NCI-H187 (cell line): ENCODE measurements around the gene GH1.
"Not testable (repeated sequence)": the region's sequence is repeated elsewhere in the genome, so short reads cannot be mapped to it uniquely, and the experiment has no call there.

Source experiments
- DNase-seq, 2 experiments: peaks; one replicate each; lab custom pipeline; 2025; lab: John Stamatoyannopoulos, UW

Gene GH1

DNA sequence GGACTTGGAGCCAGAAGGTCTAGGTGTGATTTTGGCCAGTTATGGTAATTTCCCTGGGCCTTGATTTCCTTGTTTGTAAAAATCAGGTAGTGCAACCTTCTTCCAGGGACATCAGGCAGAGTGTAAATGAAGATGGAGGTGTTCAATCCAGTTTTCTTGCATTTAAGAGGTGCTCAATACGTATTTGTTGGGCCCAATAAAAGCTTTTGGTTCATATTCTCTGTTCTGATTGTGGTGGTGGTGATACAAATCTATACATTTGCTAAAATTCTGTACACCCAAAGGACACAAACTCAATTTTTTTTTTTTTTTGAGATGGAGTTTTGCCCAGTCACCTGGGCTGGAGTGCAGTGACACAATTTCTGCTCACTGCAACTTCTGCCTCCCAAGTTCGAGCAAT is 7.5 kb upstream of the GH1 start:
- no peak for DNase-seq

DNA sequence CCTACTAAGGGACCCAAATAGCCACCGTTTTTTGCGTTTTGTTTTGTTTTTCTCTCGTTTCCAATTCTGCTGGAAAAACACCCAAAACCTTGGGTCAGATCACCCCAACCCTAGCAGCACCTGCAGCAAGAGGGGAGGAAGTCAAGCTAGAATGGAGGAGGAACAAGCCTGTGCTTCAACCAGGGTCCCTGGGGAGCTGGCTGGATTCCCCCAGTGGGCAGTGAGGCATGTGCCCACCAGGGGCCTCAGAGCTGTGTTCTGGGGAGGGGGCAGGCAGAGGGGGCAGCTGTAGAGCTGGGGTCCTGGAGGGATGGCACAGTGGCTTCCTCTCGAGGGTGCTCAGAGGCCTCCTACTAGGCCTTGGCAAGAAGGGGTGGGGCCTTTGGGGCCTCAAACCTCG is 7.0 kb upstream of the GH1 start:
- no peak for DNase-seq

DNA sequence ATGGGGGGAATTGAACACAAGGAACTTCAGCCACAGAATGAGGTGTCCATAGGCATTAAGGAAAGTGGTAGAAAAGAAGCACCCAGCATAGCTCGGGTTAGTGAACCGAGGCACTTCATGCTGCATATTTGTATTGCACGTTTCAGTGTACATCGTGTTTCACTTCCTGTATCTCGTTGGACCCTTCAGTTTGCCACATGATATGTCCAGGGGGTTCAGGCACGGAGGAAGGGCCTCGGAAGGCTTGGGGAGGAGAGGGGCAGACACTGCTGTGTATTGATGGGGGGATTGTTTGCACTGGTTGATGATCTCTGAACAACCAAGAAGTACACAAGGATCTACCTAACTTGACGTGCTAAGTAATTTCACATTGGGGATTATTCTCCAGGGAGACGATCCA is 3.8 kb upstream of the GH1 start:
- not testable (repeated sequence) for DNase-seq

DNA sequence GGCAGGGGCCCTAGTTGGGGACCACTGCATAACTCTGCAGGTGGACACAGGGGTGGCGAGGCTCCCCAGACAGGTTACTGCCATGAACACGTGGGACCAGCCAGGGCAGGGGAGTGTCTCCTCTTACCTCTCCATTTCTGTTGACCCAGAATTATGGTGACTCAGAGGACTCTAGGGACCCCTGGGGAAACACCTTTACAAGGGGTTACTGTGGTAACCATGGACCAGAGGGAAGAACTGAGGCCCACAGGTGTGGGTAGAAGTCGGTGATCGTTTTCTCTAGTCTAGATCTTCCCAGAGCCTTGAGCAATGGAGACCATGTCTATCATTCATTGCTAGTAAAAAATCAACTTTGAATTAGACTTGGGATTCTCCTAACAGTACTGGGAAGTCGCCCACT is 2.1 kb upstream of the GH1 start:
- DNase-seq: not testable (repeated sequence)

DNA sequence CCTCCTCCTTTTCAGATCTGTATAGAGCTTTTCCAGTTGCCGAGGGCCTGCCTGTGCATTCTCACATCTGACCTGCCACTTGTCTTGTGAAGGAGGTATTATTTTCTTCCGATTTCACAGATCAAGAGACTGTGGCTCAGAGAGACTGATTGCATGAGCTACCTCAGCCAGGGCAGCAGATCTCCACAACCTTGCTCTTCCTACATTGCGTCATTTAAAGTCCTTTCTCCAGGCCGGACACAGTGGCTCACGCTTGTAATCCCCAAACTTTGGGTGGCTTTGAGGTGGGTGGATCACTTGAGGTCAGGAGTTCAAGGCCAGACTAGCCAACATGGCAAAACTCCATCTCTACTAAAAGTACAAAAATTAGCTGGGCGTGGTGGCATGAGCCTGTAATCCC is 1.4 kb upstream of the GH1 start:
- DNase-seq: not testable (repeated sequence)

DNA sequence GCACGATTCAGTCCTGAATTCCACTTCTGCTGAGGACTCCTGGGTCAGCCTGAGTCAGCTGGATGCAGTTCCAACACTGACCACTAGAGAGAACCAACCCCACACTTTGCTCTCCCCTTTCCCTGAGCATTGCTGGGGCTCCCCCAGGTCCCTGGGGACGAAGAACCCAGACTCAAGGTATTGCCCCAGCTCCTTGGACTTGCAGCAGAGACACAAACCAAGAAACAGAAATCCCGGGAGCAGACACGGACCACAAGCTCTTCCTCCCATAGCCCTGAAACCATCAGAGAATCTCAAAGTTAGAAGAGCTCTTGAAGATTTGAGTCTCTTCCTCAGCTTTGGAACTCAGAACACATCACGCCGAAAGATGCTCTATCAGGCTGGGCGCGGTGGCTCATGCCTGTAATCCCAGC is 678 bp upstream of the GH1 start:
- DNase-seq: peak in 1 of 2 experiments; percentile 4

DNA sequence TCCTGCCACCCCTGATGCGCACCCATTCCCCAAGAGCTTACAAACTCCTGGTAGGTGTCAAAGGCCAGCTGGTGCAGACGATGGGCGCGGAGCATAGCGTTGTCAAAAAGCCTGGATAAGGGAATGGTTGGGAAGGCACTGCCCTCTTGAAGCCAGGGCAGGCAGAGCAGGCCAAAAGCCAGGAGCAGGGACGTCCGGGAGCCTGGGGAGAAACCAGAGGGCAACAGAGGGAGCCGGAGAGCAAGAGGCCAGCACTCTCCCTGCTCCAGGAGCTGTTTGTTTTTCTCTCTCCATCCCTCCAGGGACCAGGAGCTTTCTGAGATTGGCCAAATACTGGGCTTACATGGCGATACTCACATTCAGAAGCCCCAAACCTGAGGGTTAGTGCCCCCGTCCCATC is 334 bp downstream of the GH1 start:
- no peak for DNase-seq

DNA sequence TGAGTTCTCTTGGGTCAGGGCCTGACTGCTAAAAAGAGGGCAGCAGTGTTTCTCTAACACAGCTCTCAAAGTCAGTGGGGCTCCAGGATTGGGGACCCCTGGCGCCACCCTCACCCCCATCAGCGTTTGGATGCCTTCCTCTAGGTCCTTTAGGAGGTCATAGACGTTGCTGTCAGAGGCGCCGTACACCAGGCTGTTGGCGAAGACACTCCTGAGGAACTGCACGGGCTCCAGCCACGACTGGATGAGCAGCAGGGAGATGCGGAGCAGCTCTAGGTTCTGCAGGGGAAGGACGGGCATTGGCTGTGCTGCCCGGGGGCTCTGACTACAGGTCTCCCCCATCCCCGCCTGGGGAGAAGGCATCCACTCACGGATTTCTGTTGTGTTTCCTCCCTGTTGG is 993 bp downstream of the GH1 start:
- no peak for DNase-seq

DNA sequence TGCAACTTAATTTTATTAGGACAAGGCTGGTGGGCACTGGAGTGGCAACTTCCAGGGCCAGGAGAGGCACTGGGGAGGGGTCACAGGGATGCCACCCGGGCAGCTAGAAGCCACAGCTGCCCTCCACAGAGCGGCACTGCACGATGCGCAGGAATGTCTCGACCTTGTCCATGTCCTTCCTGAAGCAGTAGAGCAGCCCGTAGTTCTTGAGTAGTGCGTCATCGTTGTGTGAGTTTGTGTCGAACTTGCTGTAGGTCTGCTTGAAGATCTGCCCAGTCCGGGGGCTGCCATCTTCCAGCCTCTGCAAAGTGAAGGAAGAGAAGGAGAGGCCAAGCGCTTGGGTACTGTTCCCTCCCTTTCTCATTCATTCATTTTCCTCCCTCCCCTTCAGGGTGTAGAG is 1.4 kb downstream of the GH1 start:
- DNase-seq: not testable (repeated sequence)

DNA sequence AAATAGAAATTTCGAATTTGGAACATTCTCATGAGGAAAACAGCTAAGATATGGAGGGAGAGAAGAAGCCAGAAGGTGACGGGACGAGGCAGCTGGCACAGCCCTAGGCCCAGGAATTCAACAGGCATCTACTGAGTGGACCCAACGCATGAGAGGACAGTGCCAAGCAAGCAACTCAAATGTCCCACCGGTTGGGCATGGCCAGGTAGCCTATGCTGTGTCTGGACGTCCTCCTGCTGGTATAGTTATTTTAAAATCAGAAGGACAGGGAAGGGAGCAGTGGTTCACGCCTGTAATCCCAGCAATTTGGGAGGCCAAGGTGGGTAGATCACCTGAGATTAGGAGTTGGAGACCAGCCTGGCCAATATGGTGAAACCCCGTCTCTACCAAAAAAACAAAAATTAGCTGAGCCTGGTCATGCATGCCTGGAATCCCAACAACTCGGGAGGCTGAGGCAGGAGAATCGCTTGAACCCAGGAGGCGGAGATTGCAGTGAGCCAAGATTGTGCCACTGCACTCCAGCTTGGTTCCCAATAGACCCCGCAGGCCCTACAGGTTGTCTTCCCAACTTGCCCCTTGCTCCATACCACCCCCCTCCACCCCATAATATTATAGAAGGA is 2.0 kb downstream of the GH1 start:
- DNase-seq: no peak

DNA sequence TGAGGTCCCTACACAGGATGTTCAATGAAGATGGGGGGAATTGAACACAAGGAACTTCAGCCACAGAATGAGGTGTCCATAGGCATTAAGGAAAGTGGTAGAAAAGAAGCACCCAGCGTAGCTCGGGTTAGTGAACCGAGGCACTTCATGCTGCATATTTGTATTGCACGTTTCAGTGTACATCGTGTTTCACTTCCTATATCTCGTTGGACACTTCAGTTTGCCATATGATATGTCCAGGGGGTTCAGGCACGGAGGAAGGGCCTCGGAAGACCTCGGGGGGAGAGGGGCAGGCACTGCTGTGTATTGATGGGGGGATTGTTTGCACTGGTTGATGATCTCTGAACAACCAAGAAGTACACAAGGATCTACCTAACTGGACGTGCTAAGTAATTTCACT is 2.9 kb downstream of the GH1 start:
- not testable (repeated sequence) for DNase-seq

DNA sequence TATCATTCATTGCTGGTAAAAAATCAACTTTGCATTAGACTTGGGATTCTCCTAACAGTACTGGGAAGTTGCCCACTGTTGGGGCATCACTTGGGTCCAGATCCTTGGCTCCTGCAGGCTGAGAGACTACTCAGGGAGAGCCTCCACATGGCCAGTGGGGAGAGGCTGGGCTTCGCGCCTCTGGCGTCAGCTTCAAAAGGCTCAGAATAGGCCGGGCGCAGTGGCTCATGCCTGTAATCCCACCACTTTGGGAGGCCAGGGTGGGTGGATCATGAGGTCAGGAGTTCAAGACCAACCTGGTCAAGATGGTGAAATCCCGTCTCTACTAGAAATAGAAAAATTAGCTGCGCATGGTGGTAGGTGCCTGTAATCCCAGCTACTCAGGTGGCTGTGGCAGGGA is 4.2 kb downstream of the GH1 start:
- no peak for DNase-seq

DNA sequence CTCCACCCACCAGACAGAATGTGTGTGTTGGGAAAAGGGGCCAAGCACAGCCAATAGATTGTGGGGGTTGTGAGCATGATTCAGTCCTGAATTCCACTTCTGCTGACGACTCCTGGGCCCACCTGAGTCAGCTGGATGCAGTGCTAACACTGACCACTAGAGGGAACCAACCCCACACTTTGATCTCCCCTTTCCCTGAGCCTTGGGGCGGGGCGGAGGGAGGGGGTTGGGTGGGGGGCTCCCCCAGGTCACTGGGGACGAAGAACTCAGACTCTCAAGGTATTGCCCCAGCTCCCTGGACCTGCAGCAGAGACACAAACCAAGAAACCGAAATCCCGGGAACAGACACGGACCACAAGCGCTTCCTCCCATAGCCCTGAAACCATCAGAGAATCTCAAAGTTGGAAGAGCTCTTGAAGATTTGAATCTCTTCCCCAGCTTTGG is 7.0 kb downstream of the GH1 start:
- no peak for DNase-seq

DNA sequence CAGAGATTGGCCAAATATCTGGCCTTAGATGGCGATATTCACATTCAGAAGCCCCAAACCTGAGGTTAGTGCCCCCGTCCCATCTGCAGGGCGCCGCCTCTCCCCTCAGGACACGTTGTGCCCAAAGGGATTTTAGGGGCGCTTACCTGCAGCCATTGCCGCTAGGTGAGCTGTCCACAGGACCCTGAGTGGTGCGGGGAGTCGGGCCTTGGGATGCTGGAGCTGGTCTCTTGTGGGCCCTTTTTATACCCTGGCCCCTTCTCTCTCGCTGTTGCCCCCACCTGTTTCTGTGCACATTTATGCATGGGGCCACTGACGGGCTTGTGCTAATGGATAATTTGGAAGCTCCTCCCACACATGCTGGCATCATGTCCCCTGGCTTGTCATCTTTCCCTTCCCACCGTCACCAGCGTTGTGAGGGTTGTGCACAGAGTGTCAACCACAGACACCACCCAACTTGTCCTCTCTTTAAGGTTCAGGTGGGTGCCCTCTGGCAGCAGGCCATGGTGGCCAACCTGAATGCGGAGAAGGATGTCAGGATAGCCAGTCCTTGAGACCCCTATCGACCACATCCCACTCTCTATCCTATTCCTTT is 7.5 kb downstream of the GH1 start, which contains the start of gene CSHL1:
CSHL1 (minus strand) TSS at position 218 of the 595 bp plus-strand sequence; CDS start at position 156, 62 bp downstream.
- DNase-seq: no peak

DNA sequence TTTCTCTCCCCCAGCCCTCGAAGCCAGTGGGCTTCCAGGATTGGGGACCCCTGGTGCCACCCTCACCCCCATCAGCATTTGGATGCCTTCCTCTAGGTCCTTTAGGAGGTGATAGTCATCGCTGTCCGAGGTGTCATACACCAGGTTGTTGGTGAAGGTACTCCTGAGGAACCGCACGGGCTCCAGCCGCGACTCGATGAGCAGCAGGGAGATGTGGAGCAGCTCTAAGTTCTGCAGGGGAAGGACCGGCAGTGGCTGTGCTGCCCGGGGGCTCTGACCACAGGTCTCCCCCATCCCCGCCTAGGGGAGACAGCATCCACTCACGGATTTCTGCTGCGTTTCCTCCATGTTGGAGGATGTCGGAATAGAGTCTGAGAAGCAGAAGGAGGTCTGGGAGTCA is 8.5 kb downstream of the GH1 start:
- no peak for DNase-seq

DNA sequence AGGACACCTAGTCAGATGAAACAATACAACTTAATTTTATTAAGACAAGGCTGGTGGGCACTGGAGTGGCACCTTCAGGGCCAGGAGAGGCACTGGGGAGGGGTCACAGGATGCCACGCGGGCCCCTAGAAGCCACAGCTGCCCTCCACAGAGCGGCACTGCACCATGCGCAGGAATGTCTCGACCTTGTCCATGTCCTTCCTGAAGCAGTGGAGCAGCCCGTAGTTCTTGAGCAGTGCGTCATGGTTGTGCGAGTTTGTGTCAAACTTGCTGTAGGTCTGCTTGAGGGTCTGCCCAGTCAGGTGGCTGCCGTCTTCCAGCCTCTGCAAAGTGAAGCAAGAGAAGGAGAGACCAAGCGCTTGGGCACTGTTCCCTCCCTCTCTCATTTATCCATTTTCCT is 9.1 kb downstream of the GH1 start:
- DNase-seq: not testable (repeated sequence)

DNA sequence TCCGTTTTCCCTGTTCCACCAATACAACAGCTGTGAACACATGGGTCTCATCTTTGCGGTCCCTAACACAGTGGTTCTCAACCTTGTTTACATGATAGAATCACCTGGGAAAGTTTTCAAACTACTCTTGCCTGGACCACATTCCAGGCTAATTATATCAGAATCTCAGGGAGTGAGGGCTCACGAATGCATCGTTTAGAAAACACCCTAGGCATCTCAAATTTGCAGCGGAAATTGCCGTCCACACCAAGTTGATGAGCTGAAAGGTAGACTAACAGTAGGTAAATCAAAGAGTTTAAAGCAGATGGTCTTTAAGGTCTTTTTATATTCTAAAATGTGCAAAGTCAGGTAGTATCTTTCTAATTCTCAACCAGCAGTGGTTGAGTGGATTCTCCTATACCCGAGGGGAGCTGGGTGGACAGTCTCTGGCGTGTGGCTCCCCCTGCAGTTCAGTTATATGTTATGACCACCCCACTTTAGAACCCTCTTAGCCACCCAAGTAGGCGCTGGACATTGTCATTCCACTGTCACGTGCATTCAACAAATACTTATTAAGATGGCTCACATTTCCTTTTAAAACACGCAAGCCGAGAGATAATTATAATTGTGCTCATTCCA is 11.4 kb downstream of the GH1 start:
- DNase-seq: not testable (repeated sequence)

DNA sequence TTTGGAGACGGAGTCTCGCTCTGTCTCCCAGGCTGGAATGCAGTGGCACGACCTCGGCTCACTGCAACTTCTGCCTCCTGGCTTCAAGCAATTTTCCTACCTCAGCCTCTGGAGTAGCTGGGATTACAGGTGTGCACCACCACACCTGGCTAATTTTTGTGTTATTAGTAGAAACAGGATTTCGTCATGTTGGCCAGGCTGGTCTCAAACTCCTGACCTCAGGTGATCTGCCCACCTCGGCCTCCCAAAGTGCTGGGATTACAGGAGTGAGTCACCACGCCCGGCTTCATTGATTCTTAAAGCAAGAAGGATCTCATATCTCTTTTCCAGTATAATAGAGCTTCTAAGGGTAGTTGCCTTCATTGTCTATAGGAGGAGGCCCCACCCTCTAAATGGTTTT is 13.8 kb downstream of the GH1 start:
- not testable (repeated sequence) for DNase-seq

DNA sequence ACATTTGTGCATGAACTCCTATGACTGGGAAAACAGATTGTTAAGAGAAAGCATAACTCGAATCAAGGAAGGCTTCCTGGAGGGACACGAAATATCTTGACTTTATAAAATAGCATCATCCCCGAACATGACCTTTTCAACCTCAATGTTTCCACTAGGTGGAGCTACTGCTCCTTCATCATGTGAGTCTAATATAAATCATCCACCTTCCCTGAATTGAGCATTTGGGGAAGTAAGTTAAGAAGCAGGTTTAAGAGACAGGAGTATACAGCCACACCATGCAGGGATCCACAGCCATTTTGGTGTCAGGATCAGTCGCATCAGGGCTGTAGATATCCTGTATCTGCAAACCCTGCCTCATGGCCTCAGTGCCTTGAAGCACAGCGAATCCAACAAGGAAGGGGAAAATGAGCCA is 14.8 kb downstream of the GH1 start:
- not testable (repeated sequence) for DNase-seq

DNA sequence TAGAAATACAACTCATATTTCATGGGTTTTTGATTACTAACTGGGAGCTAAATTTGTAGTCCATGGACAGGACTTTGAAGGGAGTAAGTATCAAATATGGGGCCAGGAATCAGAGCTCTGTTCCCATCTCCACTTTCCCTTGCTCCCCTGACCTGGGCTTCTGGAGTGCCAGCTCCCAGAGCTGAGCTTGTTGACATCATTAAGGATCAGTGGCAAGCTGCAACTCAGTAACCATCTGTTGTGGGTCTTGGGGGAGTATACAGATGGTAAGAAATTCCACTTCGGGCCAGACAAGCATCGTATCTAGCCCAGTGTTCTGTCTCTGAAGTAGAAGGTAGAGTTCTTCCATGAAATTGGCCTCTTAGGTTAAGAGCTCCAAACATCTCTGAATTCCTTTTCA is 16.7 kb downstream of the GH1 start:
- not testable (repeated sequence) for DNase-seq

DNA sequence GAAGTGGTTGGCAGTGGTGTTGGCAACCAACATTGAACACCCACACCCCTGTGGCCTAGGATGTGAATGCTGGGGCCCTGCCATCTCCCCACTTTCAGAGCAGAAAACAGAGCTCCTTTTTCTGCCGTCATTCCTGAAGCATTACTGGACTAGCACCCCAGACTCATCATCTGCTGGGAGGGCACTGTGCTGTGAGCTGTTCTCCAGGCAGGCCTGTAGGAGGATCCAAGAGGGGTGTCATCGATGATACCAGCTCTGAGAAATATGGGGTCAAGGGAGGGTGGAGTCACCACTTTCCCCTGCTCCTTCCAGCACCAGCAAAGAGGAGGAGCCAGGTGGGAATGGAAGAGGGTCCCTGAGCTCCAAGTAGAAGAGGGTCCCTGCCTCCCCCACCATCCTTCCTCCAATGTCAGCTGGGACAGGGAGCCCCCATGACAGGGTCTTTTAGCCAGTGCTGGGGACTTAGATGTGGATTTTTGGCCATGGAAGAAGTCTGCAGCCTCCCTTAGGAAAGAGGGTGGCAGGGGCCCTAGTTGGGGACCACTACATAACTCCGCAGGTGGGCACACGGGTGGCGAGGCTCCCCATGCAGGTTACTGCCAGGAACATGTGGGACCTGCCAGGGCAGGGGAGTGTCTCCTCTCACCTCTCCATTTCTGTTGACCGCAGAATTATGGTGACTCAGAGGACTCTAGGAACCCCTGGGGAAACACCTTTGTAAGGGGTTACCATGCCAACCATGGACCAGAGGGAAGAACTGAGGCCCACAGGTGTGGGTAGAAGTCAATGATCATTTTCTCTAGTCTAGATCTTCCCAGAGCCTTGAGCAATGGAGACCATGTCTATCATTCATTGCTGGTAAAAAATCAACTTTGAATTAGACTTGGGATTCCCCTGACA is 19.5 kb downstream of the GH1 start:
- not testable (repeated sequence) for DNase-seq
